Measurements from ENCODE around the gene NAALAD2.

DNA sequence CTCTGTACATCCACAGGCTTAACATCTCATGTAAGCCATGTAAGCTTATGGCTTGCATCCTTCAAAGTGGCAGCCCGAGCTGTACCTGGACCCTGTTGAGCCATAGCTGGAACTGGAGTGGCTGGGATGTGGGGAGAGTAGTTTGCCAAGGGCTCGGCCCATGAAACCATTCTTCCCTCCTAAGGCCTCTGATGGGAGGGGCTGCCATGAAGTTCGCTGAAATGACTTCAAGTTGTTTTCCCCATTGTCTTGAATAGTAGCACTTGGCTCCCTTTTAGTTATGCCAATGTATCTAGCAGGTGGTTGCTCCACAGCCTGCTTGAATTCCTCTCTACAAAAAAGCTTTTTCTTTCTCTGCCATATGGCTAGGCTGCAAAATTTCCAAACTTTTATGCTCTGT, 93.6 kb downstream of the NAALAD2 start:
- TF ChIP-seq GATA2 (IDR thresholded peaks at IDR 0.05; ENCODE audit: low read depth, low read length) = no peak
- TF ChIP-seq GATA3 (IDR thresholded peaks at IDR 0.05; ENCODE audit: low read depth, low read length) = no peak

All from SH-SY5Y (cell line).